ENCODE results near the gene TBC1D10B. TPM values are rescaled to one million over a fixed set of nuclear protein-coding genes. Genes with fewer than 3 reads are reported as not detected.
"Not testable (repeated sequence)": the region's sequence is repeated elsewhere in the genome, so short reads cannot be mapped to it uniquely, and the experiment has no call there.

Gene TBC1D10B
- polyA plus RNA-seq, 3 donors: 26.5 to 30.3 (median 28.4) TPM

- not testable (repeated sequence) for DNase-seq (ENCODE audit: low read depth in 3 of 3, low spot score in 2 of 3)
Observed at GRCh38 chr16:30337964-30338357, 32.3 kb downstream of the TBC1D10B start.

GRCh38 chr16:30335598-30336474 is 34.5 kb downstream of the TBC1D10B start:
- DNase-seq (ENCODE audit: low read depth in 3 of 3, low spot score in 2 of 3): no peak

GRCh38 chr16:30335028-30335597 is 35.2 kb downstream of the TBC1D10B start:
- DNase-seq (ENCODE audit: low read depth in 3 of 3, low spot score in 2 of 3): peak in 1 of 3 donors; percentile 51

GRCh38 chr16:30334473-30334989 is 35.8 kb downstream of the TBC1D10B start:
- DNase-seq (ENCODE audit: low read depth in 3 of 3, low spot score in 2 of 3): not testable (repeated sequence)

GRCh38 chr16:30324220-30324619 is 46.1 kb downstream of the TBC1D10B start:
- DNase-seq (ENCODE audit: low read depth in 3 of 3, low spot score in 2 of 3): not testable (repeated sequence)

- DNase-seq (ENCODE audit: low read depth in 3 of 3, low spot score in 2 of 3): not testable (repeated sequence)
Observed at GRCh38 chr16:30318647-30319046, 51.6 kb downstream of the TBC1D10B start.

GRCh38 chr16:30310937-30311336 is 59.4 kb downstream of the TBC1D10B start:
- not testable (repeated sequence) for DNase-seq (ENCODE audit: low read depth in 3 of 3, low spot score in 2 of 3)

- DNase-seq (ENCODE audit: low read depth in 3 of 3, low spot score in 2 of 3): not testable (repeated sequence)
Observed at GRCh38 chr16:30309255-30309654, 61.0 kb downstream of the TBC1D10B start.

Other genes with a start within 250 kb of the TBC1D10B start
- 10 to 100 TPM; 71.4 to 92.7 (median 84.1) TPM for gene MAPK3, start 247.3 kb downstream of the TBC1D10B start, polyA plus RNA-seq (ENCODE audit: insufficient read length in 3 of 3)
- 1 to 10 TPM; 7.2 to 9.9 (median 9.3) TPM for gene CORO1A, start 186.9 kb downstream of the TBC1D10B start, polyA plus RNA-seq (ENCODE audit: insufficient read length in 3 of 3)
- 10 to 100 TPM; 24.1 to 27.7 (median 26.4) TPM for gene BOLA2B, start 176.8 kb downstream of the TBC1D10B start, polyA plus RNA-seq (ENCODE audit: insufficient read length in 3 of 3)
- gene SLX1A, start 176.6 kb downstream of the TBC1D10B start, polyA plus RNA-seq (ENCODE audit: insufficient read length in 3 of 3): 10 to 100 TPM; 14.8 to 17.2 (median 16.3) TPM
- gene SULT1A3, start 171.2 kb downstream of the TBC1D10B start, polyA plus RNA-seq (ENCODE audit: insufficient read length in 3 of 3): 10 to 100 TPM in 2 of 3 donors, 1 to 10 TPM in 1; 2.2 to 13.9 (median 11.9) TPM
- gene NPIPB13, start 122.0 kb downstream of the TBC1D10B start, polyA plus RNA-seq (ENCODE audit: insufficient read length in 3 of 3): 1 to 10 TPM; 3.8 to 5.6 (median 5.3) TPM
- gene CD2BP2, start 15.2 kb downstream of the TBC1D10B start, polyA plus RNA-seq (ENCODE audit: insufficient read length in 3 of 3): 10 to 100 TPM; 58.4 to 62.9 (median 61.3) TPM
- 1 to 10 TPM in 1 of 3 donors, under 1 TPM in 2; 0.72 to 1.0 (median 0.83) TPM for gene MYL11, start 4.3 kb upstream of the TBC1D10B start, polyA plus RNA-seq (ENCODE audit: insufficient read length in 3 of 3)
- gene SEPTIN1, start 12.1 kb upstream of the TBC1D10B start, polyA plus RNA-seq (ENCODE audit: insufficient read length in 3 of 3): 1 to 10 TPM; 1.7 to 2.2 (median 2.1) TPM
- gene ZNF48, start 24.9 kb upstream of the TBC1D10B start, polyA plus RNA-seq (ENCODE audit: insufficient read length in 3 of 3): 10 to 100 TPM; 11.7 to 14.1 (median 13.0) TPM
- gene ZNF771, start 37.1 kb upstream of the TBC1D10B start, polyA plus RNA-seq (ENCODE audit: insufficient read length in 3 of 3): 1 to 10 TPM; 4.6 to 6.9 (median 5.7) TPM
- gene DCTPP1, start 59.5 kb upstream of the TBC1D10B start, polyA plus RNA-seq (ENCODE audit: insufficient read length in 3 of 3): 10 to 100 TPM; 35.6 to 46.6 (median 42.5) TPM
- gene SEPHS2, start 75.4 kb upstream of the TBC1D10B start, polyA plus RNA-seq (ENCODE audit: insufficient read length in 3 of 3): 100 to 1,000 TPM in 2 of 3 donors, 10 to 100 TPM in 1; 94.8 to 105 (median 102) TPM
- 1 to 10 TPM; 2.0 to 2.8 (median 2.6) TPM for gene ITGAL, start 102.2 kb upstream of the TBC1D10B start, polyA plus RNA-seq (ENCODE audit: insufficient read length in 3 of 3)
- 10 to 100 TPM; 44.8 to 51.7 (median 45.1) TPM for gene ZNF768, start 156.1 kb upstream of the TBC1D10B start, polyA plus RNA-seq (ENCODE audit: insufficient read length in 3 of 3)
- gene ZNF747, start 164.4 kb upstream of the TBC1D10B start, polyA plus RNA-seq (ENCODE audit: insufficient read length in 3 of 3): 1 to 10 TPM; 9.1 to 9.7 (median 9.5) TPM
- gene ZNF764, start 187.9 kb upstream of the TBC1D10B start, polyA plus RNA-seq (ENCODE audit: insufficient read length in 3 of 3): 1 to 10 TPM; 8.5 to 9.1 (median 8.6) TPM
- 1 to 10 TPM; 8.4 to 9.4 (median 9.0) TPM for gene ZNF688, start 201.2 kb upstream of the TBC1D10B start, polyA plus RNA-seq (ENCODE audit: insufficient read length in 3 of 3)
- gene ZNF785, start 215.2 kb upstream of the TBC1D10B start, polyA plus RNA-seq (ENCODE audit: insufficient read length in 3 of 3): 10 to 100 TPM; 17.0 to 18.5 (median 17.9) TPM
- 10 to 100 TPM; 13.5 to 14.7 (median 14.3) TPM for gene ZNF689, start 239.9 kb upstream of the TBC1D10B start, polyA plus RNA-seq (ENCODE audit: insufficient read length in 3 of 3)